Stimulated activated naive B cell treated with anti-CD40 and anti-IgM and Interleukin-4, amounts not matched to agents 10 μg/mL and 1 μg/mL and 100 μg/mL, for 72 hours (primary cell): ENCODE data around the gene NUDT22.

Source experiments
- ATAC-seq, 2 donors: fragments of 150-1000 bp; cut with Tn5 transposase; replicated peaks; 2 replicates each; pipeline ENCODE4 v1.10.0; 2021; ENCODE audit warnings: moderate library complexity in 1 of 2
- DNase-seq: peaks from one replicate; pipeline ENCODE4 v3.0.0; 2021
- H3K27ac Mint-ChIP-seq: one replicate; pipeline ENCODE4 v1.8.0; 2022; ENCODE audit warnings: mild to moderate bottlenecking, mixed read lengths
- H3K27me3 Mint-ChIP-seq, 2 donors: one replicate each; pipeline ENCODE4 v1.8.0; 2022; ENCODE audit warnings: mixed read lengths in 2 of 2
- H3K36me3 Mint-ChIP-seq, 2 donors: one replicate each; pipeline ENCODE4 v1.8.0; 2022; ENCODE audit warnings: mixed read lengths in 2 of 2, mild to moderate bottlenecking in 1 of 2
- H3K4me1 Mint-ChIP-seq, 2 donors: one replicate each; pipeline ENCODE4 v1.8.0; 2022; ENCODE audit warnings: mixed read lengths in 2 of 2, mild to moderate bottlenecking in 1 of 2
- H3K4me3 Mint-ChIP-seq, 2 donors: one replicate each; pipeline ENCODE4 v1.8.0; 2022; ENCODE audit warnings: mild to moderate bottlenecking in 2 of 2, mixed read lengths in 2 of 2, moderate library complexity in 1 of 2
- H3K9me3 Mint-ChIP-seq, 2 donors: one replicate each; pipeline ENCODE4 v1.8.0; 2022; ENCODE audit warnings: mixed read lengths in 2 of 2, mild to moderate bottlenecking in 1 of 2

Gene NUDT22

DNA sequence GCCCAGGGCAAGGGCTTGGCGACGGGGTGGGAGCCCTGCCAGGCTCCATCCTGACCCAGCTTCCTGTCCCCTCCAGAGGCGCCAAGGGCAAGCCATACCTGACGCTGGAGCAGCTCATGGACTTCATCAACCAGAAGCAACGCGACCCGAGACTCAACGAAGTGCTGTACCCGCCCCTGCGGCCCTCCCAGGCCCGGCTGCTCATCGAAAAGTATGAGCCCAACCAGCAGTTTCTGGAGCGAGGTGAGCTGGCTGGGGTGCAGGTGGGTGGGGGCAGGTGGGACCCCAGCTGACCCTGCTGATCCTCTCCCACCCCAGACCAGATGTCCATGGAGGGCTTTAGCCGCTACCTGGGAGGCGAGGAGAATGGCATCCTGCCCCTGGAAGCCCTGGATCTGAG, 30.2 kb downstream of the NUDT22 start:
- no peak overlapping the region for H3K27ac Mint-ChIP-seq
- H3K9me3 Mint-ChIP-seq: no peaks in the 10 kb centered on the region
- no peaks in the 10 kb centered on the region for H3K27me3 Mint-ChIP-seq
- H3K4me3 Mint-ChIP-seq: no peak overlapping the region
- DNase-seq (no peak), ATAC-seq (no peak)
- H3K4me1 Mint-ChIP-seq: peaks cover 26 to 37% of the 10 kb centered on the region in 2 donors
- H3K36me3 Mint-ChIP-seq: peaks cover 29 to 41% of the 10 kb centered on the region in 2 donors

DNA sequence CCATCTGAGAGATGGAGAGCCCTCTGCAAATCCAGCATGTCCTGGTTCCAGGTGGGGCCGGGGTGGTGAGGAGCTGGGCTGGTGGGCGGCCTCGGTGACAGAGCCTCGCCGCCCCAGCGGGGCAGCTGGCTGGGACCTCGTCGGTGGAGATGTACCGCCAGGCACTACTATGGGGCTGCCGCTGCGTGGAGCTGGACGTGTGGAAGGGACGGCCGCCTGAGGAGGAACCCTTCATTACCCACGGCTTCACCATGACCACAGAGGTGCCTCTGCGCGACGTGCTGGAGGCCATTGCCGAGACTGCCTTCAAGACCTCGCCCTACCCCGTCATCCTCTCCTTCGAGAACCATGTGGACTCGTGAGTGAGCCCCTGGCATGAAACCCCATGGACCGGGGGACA, 32.3 kb downstream of the NUDT22 start:
- Mint-ChIP-seq H3K9me3 (no peaks in the 10 kb centered on the region), H3K27ac (no peak overlapping the region), H3K27me3 (no peaks in the 10 kb centered on the region), H3K4me3 (no peak overlapping the region), H3K4me1 (peaks cover 18 to 24% of the 10 kb centered on the region in 2 donors), H3K36me3 (peaks cover 33 to 59% of the 10 kb centered on the region in 2 donors)
- no peak for DNase-seq
- no peak for ATAC-seq

DNA sequence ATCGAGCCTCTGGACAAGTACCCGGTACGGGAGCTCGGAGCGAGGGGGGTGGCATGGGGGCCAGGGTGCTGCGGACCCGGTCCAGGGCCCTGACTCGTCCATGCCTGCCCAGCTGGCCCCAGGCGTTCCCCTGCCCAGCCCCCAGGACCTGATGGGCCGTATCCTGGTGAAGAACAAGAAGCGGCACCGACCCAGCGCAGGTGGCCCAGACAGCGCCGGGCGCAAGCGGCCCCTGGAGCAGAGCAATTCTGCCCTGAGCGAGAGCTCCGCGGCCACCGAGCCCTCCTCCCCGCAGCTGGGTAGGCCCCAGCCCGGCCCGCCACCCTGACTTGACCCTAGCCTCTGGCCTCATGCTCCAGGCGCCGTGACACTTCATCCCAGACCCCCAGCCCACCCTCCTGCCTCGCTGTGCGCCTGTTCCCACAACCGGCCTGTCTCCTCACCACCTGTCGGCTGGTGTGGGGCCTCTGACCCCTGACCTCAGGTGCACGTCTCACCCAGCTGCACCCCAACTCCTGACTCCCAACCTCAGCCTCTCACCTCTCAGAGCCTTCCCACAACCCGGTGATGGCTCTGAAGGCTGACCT, 33.0 kb downstream of the NUDT22 start:
- H3K9me3 Mint-ChIP-seq: no peaks in the 10 kb centered on the region
- no peak overlapping the region for H3K27ac Mint-ChIP-seq
- ATAC-seq: no peak
- H3K27me3 Mint-ChIP-seq: no peaks in the 10 kb centered on the region
- H3K36me3 Mint-ChIP-seq: peaks cover 35 to 61% of the 10 kb centered on the region in 2 donors
- H3K4me3 Mint-ChIP-seq: peak overlapping the region in 1 of 2 donors; percentile 40
- DNase-seq: no peak
- H3K4me1 Mint-ChIP-seq: peaks cover 13 to 17% of the 10 kb centered on the region in 2 donors

DNA sequence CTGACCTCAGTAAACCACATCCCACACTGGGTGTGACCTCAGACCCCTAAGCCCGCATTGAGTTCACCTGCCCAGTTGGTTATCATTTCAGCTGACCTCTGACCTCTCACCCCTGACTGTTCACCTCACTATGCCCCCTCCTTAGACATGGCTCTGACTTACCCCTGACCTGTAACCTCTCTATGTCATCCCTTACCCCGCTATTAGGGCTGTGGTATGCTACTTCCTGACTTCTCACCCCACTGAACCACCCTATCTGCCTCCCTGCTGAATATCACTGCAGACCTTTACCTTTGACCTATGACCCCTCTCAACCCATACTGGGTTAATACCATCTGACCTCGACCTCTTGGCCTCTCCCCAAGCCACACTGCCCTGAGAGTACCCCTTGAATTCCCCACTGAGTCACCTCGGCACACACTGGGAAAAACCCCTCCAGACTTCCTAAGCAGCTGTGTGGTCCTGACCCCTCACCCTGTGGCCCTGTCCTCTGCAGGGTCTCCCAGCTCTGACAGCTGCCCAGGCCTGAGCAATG, 33.5 kb downstream of the NUDT22 start:
- peak overlapping the region; percentile 31 for H3K27ac Mint-ChIP-seq
- ATAC-seq: peak; percentile 69 to 76
- no peak for DNase-seq
- H3K4me3 Mint-ChIP-seq: peak overlapping the region; percentile 22 to 40
- no peaks in the 10 kb centered on the region for H3K27me3 Mint-ChIP-seq
- peaks cover 37 to 63% of the 10 kb centered on the region in 2 donors for H3K36me3 Mint-ChIP-seq
- no peaks in the 10 kb centered on the region for H3K9me3 Mint-ChIP-seq
- peaks cover 12 to 15% of the 10 kb centered on the region in 2 donors for H3K4me1 Mint-ChIP-seq

DNA sequence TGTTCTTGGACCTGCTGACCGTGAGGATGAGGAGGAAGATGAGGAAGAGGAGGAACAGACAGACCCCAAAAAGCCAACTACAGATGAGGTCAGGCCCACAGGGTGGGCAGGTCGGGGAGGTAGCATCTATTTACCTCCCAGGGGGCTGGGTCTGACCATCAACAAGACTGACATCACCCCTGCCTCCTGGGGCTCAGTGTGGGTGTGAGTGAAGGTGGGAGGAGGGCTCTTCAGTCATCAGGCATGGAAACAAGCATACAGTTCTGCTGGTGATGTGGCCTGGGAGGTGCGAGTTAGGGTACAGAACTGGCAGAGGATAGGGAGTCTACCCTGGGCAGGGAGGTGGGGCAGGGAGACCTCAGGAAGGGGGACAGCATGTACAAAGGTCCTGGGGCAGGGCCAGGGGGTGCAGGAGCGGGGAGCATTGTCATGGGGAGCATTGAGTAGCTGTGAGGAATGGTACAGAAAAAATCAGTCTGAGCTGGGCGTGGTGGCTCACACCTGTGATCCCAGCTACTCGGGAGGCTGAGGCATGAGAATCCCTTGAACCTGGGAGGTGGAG, 34.2 kb downstream of the NUDT22 start:
- peaks cover 12 to 16% of the 10 kb centered on the region in 2 donors for H3K4me1 Mint-ChIP-seq
- peak overlapping the region in 1 of 2 donors; percentile 22 for H3K4me3 Mint-ChIP-seq
- peak overlapping the region; percentile 31 for H3K27ac Mint-ChIP-seq
- H3K9me3 Mint-ChIP-seq: no peaks in the 10 kb centered on the region
- H3K27me3 Mint-ChIP-seq: no peaks in the 10 kb centered on the region
- H3K36me3 Mint-ChIP-seq: peaks cover 38 to 63% of the 10 kb centered on the region in 2 donors
- no peak for DNase-seq
- ATAC-seq: peak; percentile 68 to 74

DNA sequence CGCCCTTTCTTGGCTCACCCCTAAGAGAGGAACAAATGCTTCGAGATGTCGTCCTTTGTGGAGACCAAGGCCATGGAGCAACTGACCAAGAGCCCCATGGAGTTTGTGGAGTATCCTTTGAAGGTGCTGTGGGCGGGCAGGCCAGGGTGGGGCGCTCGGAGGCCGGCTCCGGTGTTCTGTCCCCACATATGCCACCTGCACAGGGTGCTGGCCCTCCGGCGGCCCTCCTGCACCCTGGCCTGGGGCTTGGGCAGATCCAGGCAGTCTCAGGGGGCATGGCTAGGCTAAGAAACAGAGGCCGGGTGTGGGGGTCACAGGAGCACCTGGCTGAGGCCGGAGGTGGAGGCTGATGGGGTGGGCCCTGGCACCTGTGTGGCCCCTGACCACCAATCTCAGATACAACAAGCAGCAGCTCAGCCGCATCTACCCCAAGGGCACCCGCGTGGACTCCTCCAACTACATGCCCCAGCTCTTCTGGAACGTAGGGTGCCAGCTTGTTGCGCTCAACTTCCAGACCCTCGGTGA, 35.5 kb downstream of the NUDT22 start:
- no peak for ATAC-seq
- Mint-ChIP-seq H3K4me1 (peaks cover 14 to 20% of the 10 kb centered on the region in 2 donors), H3K36me3 (peaks cover 43 to 68% of the 10 kb centered on the region in 2 donors), H3K9me3 (no peaks in the 10 kb centered on the region), H3K27ac (peak overlapping the region; percentile 54), H3K4me3 (no peak overlapping the region), H3K27me3 (no peaks in the 10 kb centered on the region)
- DNase-seq: no peak

DNA sequence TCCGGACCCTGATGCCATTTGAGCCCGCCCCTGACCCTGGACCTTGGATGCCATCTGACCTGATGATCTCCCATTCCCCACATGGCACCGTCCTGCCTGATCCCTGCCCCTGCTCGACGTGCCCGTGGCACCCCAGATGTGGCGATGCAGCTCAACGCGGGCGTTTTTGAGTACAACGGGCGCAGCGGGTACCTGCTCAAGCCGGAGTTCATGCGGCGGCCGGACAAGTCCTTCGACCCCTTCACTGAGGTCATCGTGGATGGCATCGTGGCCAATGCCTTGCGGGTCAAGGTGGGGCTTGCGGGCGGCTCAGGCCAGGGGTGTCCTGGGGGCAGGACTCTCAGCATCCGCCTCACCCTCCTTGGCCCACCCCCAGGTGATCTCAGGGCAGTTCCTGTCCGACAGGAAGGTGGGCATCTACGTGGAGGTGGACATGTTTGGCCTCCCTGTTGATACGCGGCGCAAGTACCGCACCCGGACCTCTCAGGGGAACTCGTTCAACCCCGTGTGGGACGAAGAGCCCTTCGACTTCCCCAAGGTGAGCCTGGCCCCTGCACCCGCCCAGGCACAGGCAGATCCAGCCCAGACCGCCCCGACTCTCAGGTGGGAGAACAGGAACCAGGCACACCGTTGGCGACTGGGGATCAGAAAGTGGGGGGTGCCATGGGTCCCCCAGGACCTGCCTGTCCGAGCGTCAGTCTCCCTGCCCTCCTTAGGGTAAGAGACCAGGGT, 36.4 kb downstream of the NUDT22 start:
- Mint-ChIP-seq H3K4me1 (peaks cover 14 to 20% of the 10 kb centered on the region in 2 donors), H3K36me3 (peaks cover 46 to 69% of the 10 kb centered on the region in 2 donors), H3K4me3 (no peak overlapping the region), H3K9me3 (no peaks in the 10 kb centered on the region), H3K27ac (no peak overlapping the region), H3K27me3 (no peaks in the 10 kb centered on the region)
- ATAC-seq (no peak), DNase-seq (no peak)

DNA sequence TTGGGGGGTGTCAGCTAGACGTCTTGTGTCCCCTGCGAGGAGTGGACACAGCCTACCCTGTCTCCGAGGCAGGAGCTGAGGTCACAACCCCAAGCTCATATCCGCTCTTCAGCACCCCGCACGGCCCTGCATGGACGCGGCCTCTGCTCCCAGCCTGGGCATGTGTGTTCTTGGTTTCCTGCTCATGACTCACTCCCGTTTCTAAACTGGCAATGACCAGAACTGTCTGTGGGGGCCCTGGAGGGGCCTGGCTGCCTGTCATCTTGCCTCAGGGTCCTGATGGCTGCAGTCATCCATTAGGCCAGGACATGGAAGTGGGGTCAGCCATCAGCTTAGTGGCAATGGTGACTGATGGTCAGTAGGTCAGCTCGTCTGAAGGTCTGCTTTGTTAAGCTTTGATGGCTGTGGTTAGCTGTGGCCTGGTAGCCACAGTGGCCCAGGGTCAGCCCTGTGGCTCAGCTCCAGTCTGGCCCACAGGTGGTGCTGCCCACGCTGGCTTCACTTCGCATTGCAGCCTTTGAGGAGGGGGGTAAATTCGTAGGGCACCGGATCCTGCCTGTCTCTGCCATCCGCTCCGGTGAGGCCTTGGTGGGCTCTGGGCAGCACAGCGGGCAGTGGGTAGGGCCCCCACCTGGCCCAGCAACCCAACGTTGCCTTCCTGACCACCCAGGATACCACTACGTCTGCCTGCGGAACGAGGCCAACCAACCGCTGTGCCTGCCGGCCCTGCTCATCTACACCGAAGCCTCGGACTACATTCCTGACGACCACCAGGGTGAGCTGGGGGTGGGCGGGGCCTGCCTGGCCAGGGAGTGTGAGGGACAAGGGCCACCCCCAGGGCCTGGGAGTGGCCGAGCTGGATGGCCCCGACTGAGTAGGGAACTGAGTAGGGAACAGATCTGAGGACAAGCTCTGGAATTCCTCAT, 37.2 kb downstream of the NUDT22 start:
- H3K4me1 Mint-ChIP-seq: peaks cover 18 to 27% of the 10 kb centered on the region in 2 donors
- no peak for ATAC-seq
- peaks cover 41 to 69% of the 10 kb centered on the region in 2 donors for H3K36me3 Mint-ChIP-seq
- H3K9me3 Mint-ChIP-seq: no peaks in the 10 kb centered on the region
- no peak overlapping the region for H3K27ac Mint-ChIP-seq
- DNase-seq: no peak
- no peaks in the 10 kb centered on the region for H3K27me3 Mint-ChIP-seq
- no peak overlapping the region for H3K4me3 Mint-ChIP-seq

DNA sequence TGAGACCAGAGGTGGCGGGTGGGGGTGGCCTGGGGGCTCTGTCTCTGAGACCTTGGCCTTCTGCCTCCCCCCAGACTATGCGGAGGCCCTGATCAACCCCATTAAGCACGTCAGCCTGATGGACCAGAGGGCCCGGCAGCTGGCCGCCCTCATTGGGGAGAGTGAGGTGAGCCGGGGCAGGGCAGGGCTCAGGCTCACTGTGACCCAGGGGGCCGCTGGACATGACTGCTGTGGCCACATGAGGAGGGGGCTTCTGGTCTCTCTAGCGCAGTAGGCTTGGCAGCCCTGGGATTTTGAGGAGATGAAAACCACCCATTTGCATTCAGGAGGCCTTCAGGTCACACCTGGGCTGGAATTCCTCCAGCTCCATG, 37.9 kb downstream of the NUDT22 start:
- Mint-ChIP-seq H3K9me3 (no peaks in the 10 kb centered on the region), H3K4me1 (peaks cover 25 to 34% of the 10 kb centered on the region in 2 donors), H3K36me3 (peaks cover 38 to 68% of the 10 kb centered on the region in 2 donors), H3K4me3 (no peak overlapping the region), H3K27me3 (no peaks in the 10 kb centered on the region), H3K27ac (no peak overlapping the region)
- ATAC-seq: no peak
- DNase-seq: no peak

DNA sequence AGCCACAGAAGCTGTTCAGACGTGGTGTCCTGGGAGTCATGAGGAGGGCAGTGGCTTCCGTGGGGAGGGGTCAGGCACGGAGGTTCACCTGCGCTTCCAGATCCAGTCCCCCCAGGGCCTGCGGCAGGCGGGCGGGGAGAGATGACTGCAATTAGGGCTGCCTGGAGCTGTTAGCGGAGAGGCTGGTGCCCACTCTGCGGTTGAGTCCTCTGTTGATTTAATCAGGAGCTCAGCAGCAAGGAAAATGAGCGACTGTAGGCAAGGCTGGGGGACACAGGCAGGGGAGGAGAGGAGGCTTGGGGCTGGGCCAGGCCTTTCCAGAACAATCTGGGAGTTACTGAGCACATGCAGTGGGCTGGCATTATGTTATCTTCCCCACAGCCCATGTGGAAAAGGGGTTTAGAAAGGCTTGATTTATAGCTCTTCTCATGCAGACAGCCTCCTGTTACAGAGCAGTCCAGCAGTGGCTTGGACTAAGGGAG, 38.3 kb downstream of the NUDT22 start:
- Mint-ChIP-seq H3K27me3 (no peaks in the 10 kb centered on the region), H3K4me3 (no peak overlapping the region), H3K9me3 (no peaks in the 10 kb centered on the region), H3K4me1 (peaks cover 24 to 34% of the 10 kb centered on the region in 2 donors), H3K27ac (no peak overlapping the region), H3K36me3 (peaks cover 37 to 67% of the 10 kb centered on the region in 2 donors)
- no peak for ATAC-seq
- DNase-seq: no peak

DNA sequence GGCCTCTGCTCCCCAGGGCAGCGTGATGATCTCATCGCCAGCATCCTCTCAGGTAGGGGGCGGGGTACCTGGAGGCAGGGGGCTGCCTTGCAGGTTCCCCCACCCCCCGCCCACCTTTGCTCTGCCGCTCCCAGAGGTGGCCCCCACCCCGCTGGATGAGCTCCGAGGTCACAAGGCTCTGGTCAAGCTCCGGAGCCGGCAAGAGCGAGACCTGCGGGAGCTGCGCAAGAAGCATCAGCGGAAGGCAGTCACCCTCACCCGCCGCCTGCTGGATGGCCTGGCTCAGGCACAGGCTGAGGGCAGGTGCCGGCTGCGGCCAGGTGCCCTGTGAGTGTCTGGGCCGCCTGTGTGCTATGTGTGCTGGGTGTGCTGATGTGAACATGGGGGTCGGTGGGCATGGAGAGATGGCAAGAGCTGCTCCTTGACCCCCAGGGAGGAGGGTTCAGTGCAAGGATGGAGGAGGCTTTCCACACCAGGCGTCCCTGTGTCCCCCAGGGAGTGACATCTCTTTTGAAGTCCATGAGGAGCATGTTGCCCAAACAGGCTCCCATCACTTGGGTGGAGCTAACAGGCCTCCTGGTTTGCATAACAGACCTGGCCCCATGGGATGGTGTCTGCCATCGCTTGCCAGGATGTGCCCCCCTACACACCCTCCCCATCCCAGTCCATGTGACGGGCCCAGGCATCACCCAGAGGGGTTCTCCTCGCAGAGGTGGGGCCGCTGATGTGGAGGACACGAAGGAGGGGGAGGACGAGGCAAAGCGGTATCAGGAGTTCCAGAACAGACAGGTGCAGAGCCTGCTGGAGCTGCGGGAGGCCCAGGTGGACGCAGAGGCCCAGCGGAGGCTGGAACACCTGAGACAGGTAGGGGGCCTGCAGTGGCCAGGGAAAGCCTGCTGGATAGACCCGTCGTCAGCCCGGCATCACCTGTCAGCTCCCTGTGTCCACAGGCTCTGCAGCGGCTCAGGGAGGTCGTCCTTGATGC, 39.4 kb downstream of the NUDT22 start:
- Mint-ChIP-seq H3K27me3 (no peaks in the 10 kb centered on the region), H3K27ac (no peak overlapping the region), H3K9me3 (no peaks in the 10 kb centered on the region), H3K4me1 (peaks cover 18 to 28% of the 10 kb centered on the region in 2 donors), H3K4me3 (no peak overlapping the region), H3K36me3 (peaks cover 33 to 61% of the 10 kb centered on the region in 2 donors)
- ATAC-seq (no peak), DNase-seq (no peak)

DNA sequence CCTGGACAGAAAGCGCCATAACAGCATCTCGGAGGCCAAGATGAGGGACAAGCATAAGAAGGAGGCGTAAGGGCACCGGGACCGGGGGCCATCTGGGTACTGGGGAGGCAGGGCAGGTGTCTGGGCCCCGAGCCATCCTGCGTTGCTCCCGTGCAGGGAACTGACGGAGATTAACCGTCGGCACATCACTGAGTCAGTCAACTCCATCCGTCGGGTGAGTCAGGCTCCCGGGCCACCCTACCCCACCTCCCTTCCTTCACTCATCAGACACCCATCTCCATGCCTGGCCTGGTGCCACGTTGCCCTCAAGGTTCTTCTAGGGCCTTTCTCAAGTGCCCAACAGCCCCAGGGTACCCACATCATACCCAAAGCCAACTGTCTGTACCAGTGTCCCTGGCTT, 40.3 kb downstream of the NUDT22 start:
- Mint-ChIP-seq H3K27ac (no peak overlapping the region), H3K4me3 (no peak overlapping the region), H3K9me3 (no peaks in the 10 kb centered on the region), H3K36me3 (peaks cover 33 to 57% of the 10 kb centered on the region in 2 donors), H3K4me1 (peaks cover 18 to 29% of the 10 kb centered on the region in 2 donors), H3K27me3 (no peaks in the 10 kb centered on the region)
- DNase-seq (no peak), ATAC-seq (no peak)
